Brain pericyte (primary cell): Measurements from ENCODE around the gene IL15RA.
"Not testable (repeated sequence)": the region's sequence is repeated elsewhere in the genome, so short reads cannot be mapped to it uniquely, and the experiment has no call there.

Source experiments
- DNase-seq: peaks from one replicate; pipeline ENCODE4 v3.0.0-alpha.2; 2012; ENCODE audit warnings: low read depth, low spot score

The IL15RA gene

GRCh38 chr10:5951721-5952407, 25.5 kb downstream of the IL15RA start:
- no peak for DNase-seq

- no peak for DNase-seq
These were observed 26.1 kb downstream of the IL15RA start for GRCh38 chr10:5951167-5951711.

- DNase-seq, result no peak
These were observed 28.2 kb downstream of the IL15RA start for GRCh38 chr10:5949009-5949759.

GRCh38 chr10:5948208-5948585, 29.1 kb downstream of the IL15RA start:
- no peak for DNase-seq

GRCh38 chr10:5947471-5948207, 29.7 kb downstream of the IL15RA start:
- DNase-seq, result no peak

GRCh38 chr10:5946786-5947185, 30.6 kb downstream of the IL15RA start:
- DNase-seq, result no peak

- DNase-seq, result not testable (repeated sequence)
These were observed 30.9 kb downstream of the IL15RA start for GRCh38 chr10:5946419-5946775.

GRCh38 chr10:5945561-5946418, 31.6 kb downstream of the IL15RA start:
- no peak for DNase-seq

GRCh38 chr10:5945190-5945509, 32.2 kb downstream of the IL15RA start:
- no peak for DNase-seq

- peak; percentile 80 for DNase-seq
These were observed 32.8 kb downstream of the IL15RA start for GRCh38 chr10:5944389-5945189.

GRCh38 chr10:5943536-5943935, 33.8 kb downstream of the IL15RA start:
- DNase-seq, result no peak

GRCh38 chr10:5942474-5942873, 34.9 kb downstream of the IL15RA start:
- no peak for DNase-seq

- DNase-seq, result no peak
These were observed 35.3 kb downstream of the IL15RA start for GRCh38 chr10:5942001-5942400.

GRCh38 chr10:5941579-5941978, 35.8 kb downstream of the IL15RA start:
- no peak for DNase-seq

- no peak for DNase-seq
These were observed 36.5 kb downstream of the IL15RA start for GRCh38 chr10:5940807-5941218.

GRCh38 chr10:5938291-5938690, 39.1 kb downstream of the IL15RA start:
- no peak for DNase-seq

- no peak for DNase-seq
These were observed 40.3 kb downstream of the IL15RA start for GRCh38 chr10:5937016-5937415.

- DNase-seq, result no peak
These were observed 41.7 kb downstream of the IL15RA start for GRCh38 chr10:5935628-5936027.

GRCh38 chr10:5933909-5934546, 43.3 kb downstream of the IL15RA start:
- DNase-seq, result no peak

GRCh38 chr10:5932345-5932744, 45.0 kb downstream of the IL15RA start:
- DNase-seq, result no peak
